Bronchial epithelial cell (primary cell): ENCODE data around the gene TM4SF4. TPM values are rescaled to one million over a fixed set of nuclear protein-coding genes. Genes with fewer than 3 reads are reported as not detected.

Experiments used
- DNase-seq: peaks from one replicate; pipeline ENCODE4 v3.0.0-alpha.2; 2010; ENCODE audit warnings: low read depth
- FAIRE-seq: peaks from 2 replicates; lab custom pipeline; 2011; peaks lifted over from hg19 to GRCh38; lab: Jason Lieb, UNC
- H3K27me3 ChIP-seq: 2 replicates; pipeline ENCODE4 v1.5.1; 2011; ENCODE audit warnings: low read length; ENCODE audit not compliant: control insufficient read depth, insufficient read depth
- H3K36me3 ChIP-seq: 2 replicates; pipeline ENCODE4 v1.5.1; 2011; ENCODE audit warnings: low read length; ENCODE audit not compliant: control insufficient read depth, insufficient read depth
- H3K4me3 ChIP-seq: 2 replicates; pipeline ENCODE4 v1.5.1; 2011; ENCODE audit warnings: mild to moderate bottlenecking, low read depth, low read length, control low read depth
- CTCF ChIP-seq: IDR thresholded peaks from 2 replicates; pipeline ENCODE4 v1.5.1; 2011; ENCODE audit warnings: mild to moderate bottlenecking, moderate library complexity, low read length, control low read depth, inconsistent platforms; ENCODE audit not compliant: insufficient read depth, severe bottlenecking
- total RNA-seq: library from RNA; depleted of rRNA; stranded (reverse); fragments of >200 nt; gene quantifications from 2 replicates; pipeline ENCODE4 v1.2.1, GENCODE V29; 2014

TM4SF4 gene
- total RNA-seq, 1 donor from 2014 or later = not detected

GRCh38 chr3:149532489-149533180 is 58.1 kb downstream of the TM4SF4 start:
- no peak for TF ChIP-seq CTCF
- Histone ChIP-seq H3K36me3 (no peaks in the 10 kb centered on the region), H3K27me3 (no peaks in the 10 kb centered on the region), H3K4me3 (no peak overlapping the region)
- DNase-seq = no peak
- FAIRE-seq = no peak

- DNase-seq (no peak), FAIRE-seq (no peak)
- TF ChIP-seq CTCF = no peak
- H3K36me3 ChIP-seq = no peaks in the 10 kb centered on the region
- no peaks in the 10 kb centered on the region for H3K27me3 ChIP-seq
- no peak overlapping the region for H3K4me3 ChIP-seq
These were observed 59.6 kb downstream of the TM4SF4 start for GRCh38 chr3:149534082-149534481.

- Histone ChIP-seq H3K27me3 (no peaks in the 10 kb centered on the region), H3K36me3 (no peaks in the 10 kb centered on the region), H3K4me3 (no peak overlapping the region)
- DNase-seq = no peak
- no peak for TF ChIP-seq CTCF
- FAIRE-seq = no peak
These were observed 60.3 kb downstream of the TM4SF4 start for GRCh38 chr3:149534671-149535332.

- FAIRE-seq (no peak), DNase-seq (no peak)
- Histone ChIP-seq H3K27me3 (no peaks in the 10 kb centered on the region), H3K4me3 (no peak overlapping the region), H3K36me3 (no peaks in the 10 kb centered on the region)
- TF ChIP-seq CTCF = no peak
These were observed 60.8 kb downstream of the TM4SF4 start for GRCh38 chr3:149535333-149535685.

- no peak for FAIRE-seq
These were observed 61.9 kb downstream of the TM4SF4 start for GRCh38 chr3:149536429-149536828.

More at GRCh38 chr3:149536429-149536828, 61.9 kb downstream of the TM4SF4 start:
- H3K4me3 ChIP-seq = no peak overlapping the region
- TF ChIP-seq CTCF = no peak
- H3K27me3 ChIP-seq = no peaks in the 10 kb centered on the region
- DNase-seq = no peak
- no peaks in the 10 kb centered on the region for H3K36me3 ChIP-seq
